PFSK-1 (cell line): ENCODE measurements around the gene COL23A1.

ENCODE experiments used
- FOXP2 ChIP-seq: optimal IDR thresholded peaks from 2 replicates; pipeline ENCODE3; 2011; ENCODE audit warnings: borderline replicate concordance, control low read depth, inconsistent platforms; ENCODE audit not compliant: insufficient read depth; ENCODE audit errors: extremely low read length, extremely low read depth
- POLR2AphosphoS5 ChIP-seq: IDR thresholded peaks from 2 replicates; pipeline ENCODE4 v1.6.1; 2012; ENCODE audit warnings: low read depth, mild to moderate bottlenecking, control low read depth, low read length, moderate library complexity
- REST ChIP-seq, 2 experiments: IDR thresholded peaks; 2 replicates each; pipeline versions ENCODE4 v1.6.1 to v1.8.0; 2011 to 2012; ENCODE audit warnings: low read depth in 2 of 2, low read length in 2 of 2, control low read depth in 1 of 2, inconsistent platforms in 1 of 2, mild to moderate bottlenecking in 1 of 2, moderate library complexity in 1 of 2; ENCODE audit not compliant: insufficient read depth in 1 of 2
- SIN3A ChIP-seq: IDR thresholded peaks from 2 replicates; pipeline ENCODE4 v1.6.1; 2012; ENCODE audit warnings: mild to moderate bottlenecking, low read length, moderate library complexity, borderline replicate concordance; ENCODE audit not compliant: insufficient read depth
- TAF1 ChIP-seq: IDR thresholded peaks from 2 replicates; pipeline ENCODE4 v1.6.1; 2012; ENCODE audit warnings: low read length, control low read depth, borderline replicate concordance; ENCODE audit not compliant: insufficient read depth

The COL23A1 gene

DNA sequence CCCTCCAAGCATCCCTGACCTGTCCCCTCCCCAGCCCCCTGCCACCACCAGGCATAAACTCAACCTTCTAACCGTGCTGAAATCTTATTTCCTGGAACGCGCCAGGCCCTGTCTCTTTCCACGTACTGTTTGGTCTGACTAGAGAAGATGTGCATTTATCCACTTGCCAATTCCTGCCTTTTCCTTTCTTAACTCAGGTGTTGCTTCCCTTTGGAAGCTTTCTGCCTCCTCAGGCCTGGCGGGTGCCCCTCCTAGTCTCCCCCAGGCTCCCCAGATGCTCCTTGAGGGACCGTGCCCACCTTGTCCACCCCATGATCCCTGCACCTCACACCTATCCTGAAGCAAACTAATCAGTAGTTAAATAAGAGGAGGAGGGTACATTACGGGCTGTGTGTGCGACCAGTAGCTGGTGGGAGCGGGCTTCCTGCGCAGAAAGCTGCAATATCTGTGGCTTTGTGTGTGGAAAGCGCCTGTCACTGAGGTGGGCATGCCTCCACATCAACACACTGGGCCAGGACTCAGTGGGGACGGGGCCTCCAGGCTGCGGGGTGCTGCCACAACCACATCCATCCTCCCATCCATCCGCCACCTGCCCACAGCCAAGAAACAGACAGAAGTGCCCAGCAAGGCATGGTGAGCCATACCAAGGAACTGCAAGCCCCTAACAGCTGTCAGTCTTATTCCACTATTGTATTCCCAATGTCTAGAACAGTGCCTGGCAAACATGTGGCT, 73.5 kb downstream of the COL23A1 start:
- TF ChIP-seq POLR2AphosphoS5 (no peak), REST (IDR thresholded peaks at IDR 0.05; ENCODE audit: insufficient read depth in 1 of 2, low read depth in 2 of 2, low read length in 2 of 2) (no peak), SIN3A (no peak), TAF1 (no peak), FOXP2 (no peak)

- TF ChIP-seq POLR2AphosphoS5 (no peak), TAF1 (no peak), REST (IDR thresholded peaks at IDR 0.05; ENCODE audit: insufficient read depth in 1 of 2, low read depth in 2 of 2, low read length in 2 of 2) (no peak), SIN3A (no peak), FOXP2 (no peak)
Measured at GRCh38 chr5:178515776-178516503, 74.3 kb downstream of the COL23A1 start.

DNA sequence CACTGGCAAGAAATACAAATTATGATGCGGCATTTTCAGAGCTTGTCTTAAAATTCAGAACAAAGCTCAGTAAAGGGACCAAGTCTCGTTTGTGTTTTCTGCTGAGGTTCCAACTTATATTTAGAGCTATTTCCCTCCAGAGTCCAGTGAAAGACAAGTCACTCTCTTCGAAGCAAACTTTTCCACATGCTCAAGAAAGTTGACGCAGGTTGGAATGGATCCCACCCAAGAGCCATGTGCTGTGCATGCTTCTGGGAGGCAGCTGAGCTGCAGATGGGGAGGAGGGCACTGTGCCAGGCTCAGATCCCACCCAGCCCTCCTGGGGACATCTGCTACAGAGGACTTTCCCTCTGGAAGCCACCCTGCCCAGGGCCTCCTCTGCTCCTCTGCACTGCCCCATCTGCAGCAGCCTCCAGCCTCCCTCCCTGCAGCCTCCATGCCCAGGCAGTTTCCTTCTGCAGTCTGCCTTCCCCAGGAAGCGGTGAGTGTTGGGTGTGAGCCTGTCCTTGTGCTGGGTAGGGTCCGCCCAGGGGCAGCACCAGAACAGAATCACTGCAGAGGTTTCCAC, 75.3 kb downstream of the COL23A1 start:
- TF ChIP-seq FOXP2 (no peak), REST (IDR thresholded peaks at IDR 0.05; ENCODE audit: insufficient read depth in 1 of 2, low read depth in 2 of 2, low read length in 2 of 2) (no peak), SIN3A (no peak), TAF1 (no peak), POLR2AphosphoS5 (no peak)

GRCh38 chr5:178511172-178511571, 79.0 kb downstream of the COL23A1 start:
- TF ChIP-seq TAF1 = no peak
- TF ChIP-seq POLR2AphosphoS5 = no peak
- no peak for TF ChIP-seq SIN3A
- TF ChIP-seq REST (IDR thresholded peaks at IDR 0.05; ENCODE audit: insufficient read depth in 1 of 2, low read depth in 2 of 2, low read length in 2 of 2) = no peak
- TF ChIP-seq FOXP2 = no peak
